ENCODE data around the gene ADAM19.

Gene ADAM19

DNA sequence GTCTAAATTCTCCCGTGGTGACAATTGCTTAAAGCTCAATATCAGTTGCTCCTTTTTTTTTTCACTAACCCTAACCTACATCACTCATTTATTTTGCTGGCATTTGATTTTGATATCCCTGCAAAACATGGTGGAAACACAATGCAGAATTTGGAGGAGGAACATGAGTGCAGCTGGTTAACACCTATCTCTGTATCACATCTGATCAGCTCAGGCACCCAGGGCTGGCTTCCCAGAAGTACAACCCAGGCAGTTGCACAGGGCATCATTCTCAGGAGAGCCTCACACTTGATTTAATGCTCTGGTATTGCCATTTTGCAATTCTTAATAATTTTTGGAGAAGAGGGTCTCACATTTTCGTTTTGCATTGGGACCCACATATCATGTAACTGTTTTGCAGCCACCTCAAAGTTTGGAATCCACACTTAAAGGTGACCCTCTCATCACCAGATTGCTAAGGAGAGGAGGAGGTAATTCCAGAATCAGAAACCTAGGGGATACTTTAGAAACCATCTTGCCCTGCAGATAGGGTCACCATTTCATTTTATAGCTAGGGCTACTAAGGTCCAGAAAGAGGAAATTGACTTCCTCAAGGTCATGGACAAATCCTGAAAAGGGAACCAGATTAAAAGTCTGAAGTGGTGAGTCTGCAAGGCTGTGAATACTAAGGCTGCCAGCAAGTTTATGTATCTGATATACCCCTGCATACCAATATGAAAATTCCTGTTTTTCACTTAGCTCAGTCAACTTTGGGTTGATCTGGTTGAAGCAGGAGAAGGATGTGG, 19.3 kb upstream of the ADAM19 start:
- TF ChIP-seq CTCF (IDR thresholded peaks at IDR 0.05; ENCODE audit: extremely low read depth, missing control alignments), result no peak
- no peak for DNase-seq (ENCODE audit: low spot score)

DNA sequence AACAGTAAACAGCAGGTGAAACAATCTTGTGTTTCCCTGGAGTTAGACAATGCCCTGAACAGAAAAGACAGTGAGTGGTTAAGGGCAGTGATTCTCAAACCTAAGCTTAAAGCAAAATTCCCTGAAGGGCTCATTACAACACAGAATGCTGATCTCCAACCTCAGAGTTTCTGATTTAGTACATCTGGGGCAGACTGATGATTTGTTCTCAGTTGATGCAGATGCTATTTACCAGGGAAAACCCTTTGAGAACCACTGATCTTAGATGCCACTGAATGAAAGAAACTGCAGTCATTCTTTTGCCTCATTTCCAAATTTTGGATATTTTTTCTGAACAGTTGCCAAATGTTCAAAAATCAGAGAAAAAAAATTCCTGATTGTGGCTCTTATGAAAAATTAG, 18.7 kb upstream of the ADAM19 start:
- no peak for TF ChIP-seq CTCF (IDR thresholded peaks at IDR 0.05; ENCODE audit: extremely low read depth, missing control alignments)

GRCh38 chr5:157593052-157593757, 17.6 kb upstream of the ADAM19 start:
- DNase-seq (ENCODE audit: low spot score), result no peak
- TF ChIP-seq CTCF (IDR thresholded peaks at IDR 0.05; ENCODE audit: extremely low read depth, missing control alignments), result no peak

More for the DNA sequence above, 18.7 kb upstream of the ADAM19 start:
- no peak for DNase-seq (ENCODE audit: low spot score)

GRCh38 chr5:157592594-157592993, 17.0 kb upstream of the ADAM19 start:
- no peak for TF ChIP-seq CTCF (IDR thresholded peaks at IDR 0.05; ENCODE audit: extremely low read depth, missing control alignments)
- no peak for DNase-seq (ENCODE audit: low spot score)

GRCh38 chr5:157590478-157590877, 14.9 kb upstream of the ADAM19 start:
- no peak for TF ChIP-seq CTCF (IDR thresholded peaks at IDR 0.05; ENCODE audit: extremely low read depth, missing control alignments)
- DNase-seq (ENCODE audit: low spot score), result no peak

GRCh38 chr5:157584628-157585027, 9.1 kb upstream of the ADAM19 start:
- no peak for DNase-seq (ENCODE audit: low spot score)
- no peak for TF ChIP-seq CTCF (IDR thresholded peaks at IDR 0.05; ENCODE audit: extremely low read depth, missing control alignments)

Data from GM20000 (cell line).